ENCODE data around the gene TMEM187.

The TMEM187 gene

DNA sequence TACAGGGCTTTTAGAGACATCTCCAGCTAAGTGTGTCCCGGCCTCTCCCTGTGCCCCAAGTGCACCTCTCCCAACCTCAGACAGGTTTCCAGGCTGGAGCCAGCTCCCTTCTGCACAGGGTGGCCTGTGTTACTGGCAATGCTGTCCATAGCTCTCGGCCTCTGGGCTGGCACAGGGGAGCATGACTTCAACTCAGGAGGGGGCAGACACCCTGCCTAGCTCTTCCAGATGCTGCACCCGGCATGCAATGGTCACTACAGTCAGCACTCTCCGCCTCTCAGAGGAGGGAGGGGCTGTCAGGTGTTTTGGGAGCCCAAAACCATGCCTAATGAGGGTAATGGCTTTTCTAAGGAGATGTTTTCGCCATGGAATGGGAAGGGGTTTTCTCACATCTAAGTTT lies 49.6 kb downstream of the TMEM187 start:
- no peak for DNase-seq (ENCODE audit: low read depth)
- no peak overlapping the region for H3K4me3 ChIP-seq (ENCODE audit: low read length)
- TF ChIP-seq, protein P1, sequence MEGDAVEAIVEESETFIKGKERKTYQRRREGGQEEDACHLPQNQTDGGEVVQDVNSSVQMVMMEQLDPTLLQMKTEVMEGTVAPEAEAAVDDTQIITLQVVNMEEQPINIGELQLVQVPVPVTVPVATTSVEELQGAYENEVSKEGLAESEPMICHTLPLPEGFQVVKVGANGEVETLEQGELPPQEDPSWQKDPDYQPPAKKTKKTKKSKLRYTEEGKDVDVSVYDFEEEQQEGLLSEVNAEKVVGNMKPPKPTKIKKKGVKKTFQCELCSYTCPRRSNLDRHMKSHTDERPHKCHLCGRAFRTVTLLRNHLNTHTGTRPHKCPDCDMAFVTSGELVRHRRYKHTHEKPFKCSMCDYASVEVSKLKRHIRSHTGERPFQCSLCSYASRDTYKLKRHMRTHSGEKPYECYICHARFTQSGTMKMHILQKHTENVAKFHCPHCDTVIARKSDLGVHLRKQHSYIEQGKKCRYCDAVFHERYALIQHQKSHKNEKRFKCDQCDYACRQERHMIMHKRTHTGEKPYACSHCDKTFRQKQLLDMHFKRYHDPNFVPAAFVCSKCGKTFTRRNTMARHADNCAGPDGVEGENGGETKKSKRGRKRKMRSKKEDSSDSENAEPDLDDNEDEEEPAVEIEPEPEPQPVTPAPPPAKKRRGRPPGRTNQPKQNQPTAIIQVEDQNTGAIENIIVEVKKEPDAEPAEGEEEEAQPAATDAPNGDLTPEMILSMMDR (IDR thresholded peaks at IDR 0.05; ENCODE audit: insufficient read depth, low read depth, low read length, missing control alignments), result no peak

GRCh38 chrX:154023276-154024000 lies 50.9 kb downstream of the TMEM187 start:
- no peak overlapping the region for H3K4me3 ChIP-seq (ENCODE audit: low read length)
- TF ChIP-seq, protein P1 (IDR thresholded peaks at IDR 0.05; ENCODE audit: insufficient read depth, low read depth, low read length, missing control alignments), result no peak
- DNase-seq (ENCODE audit: low read depth), result no peak

DNA sequence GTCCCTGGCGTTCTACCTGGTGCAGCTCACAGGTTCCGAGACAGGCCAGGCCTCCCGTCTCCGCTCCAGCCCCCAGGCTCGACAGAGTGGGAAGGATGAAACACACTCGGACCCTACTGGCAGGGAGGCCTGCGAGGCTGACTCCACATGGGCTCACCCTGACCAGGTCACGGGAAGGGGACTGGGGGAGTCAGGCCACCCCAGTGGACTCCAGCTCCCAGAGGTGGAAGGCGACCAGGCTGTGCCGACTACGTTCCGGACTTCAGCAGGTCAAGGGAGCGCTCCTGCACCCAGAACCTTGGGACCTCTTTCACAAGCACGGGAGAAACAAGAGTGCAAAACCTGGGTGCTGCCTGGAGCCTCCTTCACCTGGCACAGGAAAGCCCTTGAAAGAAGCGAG lies 51.7 kb downstream of the TMEM187 start:
- no peak overlapping the region for H3K4me3 ChIP-seq (ENCODE audit: low read length)
- no peak for DNase-seq (ENCODE audit: low read depth)
- TF ChIP-seq, protein P1 (IDR thresholded peaks at IDR 0.05; ENCODE audit: insufficient read depth, low read depth, low read length, missing control alignments), result no peak

GRCh38 chrX:154025230-154025629 lies 52.7 kb downstream of the TMEM187 start:
- peak; percentile 69 for DNase-seq (ENCODE audit: low read depth)
- H3K4me3 ChIP-seq (ENCODE audit: low read length), result no peak overlapping the region
- TF ChIP-seq, protein P1 (IDR thresholded peaks at IDR 0.05; ENCODE audit: insufficient read depth, low read depth, low read length, missing control alignments), result no peak

DNA sequence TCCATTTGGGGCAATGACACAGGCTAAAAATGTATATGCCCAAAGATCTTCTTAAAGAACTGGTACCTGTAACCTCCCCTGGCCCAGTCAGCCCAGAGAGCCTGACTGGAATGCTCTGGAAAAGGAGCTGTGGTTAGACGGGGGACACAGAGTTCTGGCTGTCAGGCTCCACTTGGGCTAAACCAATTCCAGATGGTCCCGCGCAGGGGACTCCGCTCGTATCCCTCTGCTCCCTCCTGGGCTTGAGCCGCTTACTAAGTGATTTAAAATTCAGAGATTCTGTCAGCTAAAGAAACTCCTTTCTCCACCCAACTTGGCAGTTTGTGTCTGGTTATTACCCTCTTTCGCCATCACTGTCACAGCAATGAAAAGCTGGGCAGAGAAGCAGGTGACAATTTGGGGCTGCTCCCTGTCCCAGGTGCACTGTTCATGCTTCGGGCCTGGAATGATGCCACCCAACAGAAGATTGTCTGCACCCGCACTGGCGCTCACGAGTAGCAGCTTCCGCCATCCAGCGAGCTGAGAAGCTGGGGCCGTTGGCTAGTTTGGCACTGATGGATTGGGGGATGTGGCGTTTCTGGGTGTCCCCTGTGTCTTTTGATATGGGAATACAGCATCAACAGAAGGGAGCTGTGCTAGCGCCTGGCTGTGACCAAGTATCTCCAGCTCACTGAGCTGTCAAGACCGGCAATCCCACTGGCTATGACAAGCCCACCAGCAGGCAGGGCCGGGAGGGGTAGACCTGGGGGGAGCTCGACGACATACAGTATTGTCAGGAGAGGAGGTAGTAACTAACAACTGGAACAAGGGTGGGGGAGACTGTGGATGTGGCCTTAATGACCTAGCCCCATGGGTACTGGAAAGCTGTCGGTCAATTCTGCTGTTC lies 53.8 kb downstream of the TMEM187 start:
- no peak for DNase-seq (ENCODE audit: low read depth)
- H3K4me3 ChIP-seq (ENCODE audit: low read length), result no peak overlapping the region
- TF ChIP-seq, protein P1 (IDR thresholded peaks at IDR 0.05; ENCODE audit: insufficient read depth, low read depth, low read length, missing control alignments), result no peak

- TF ChIP-seq, protein P1 (IDR thresholded peaks at IDR 0.05; ENCODE audit: insufficient read depth, low read depth, low read length, missing control alignments), result no peak
- no peak for DNase-seq (ENCODE audit: low read depth)
- no peak overlapping the region for H3K4me3 ChIP-seq (ENCODE audit: low read length)
Measured at GRCh38 chrX:154027022-154027402, 54.5 kb downstream of the TMEM187 start.

All from epithelial cell of esophagus (primary cell).